Measurements from ENCODE around the gene STK32C. TPM values are rescaled to one million over a fixed set of nuclear protein-coding genes. Genes with fewer than 3 reads are reported as not detected.

Gene STK32C
- total RNA-seq, 1 experiment from 2014 or later: 5.5 TPM

Other genes starting within 250 kb of the STK32C start
- gene JAKMIP3, start 242.0 kb downstream of the STK32C start, total RNA-seq (2014; rRNA removed; shearing (Covaris generic)): 0.16 and 0.75 TPM in 2 replicates
- gene DPYSL4, start 121.0 kb downstream of the STK32C start, total RNA-seq (2014; rRNA removed; shearing (Covaris generic)): 1.3 TPM in 1 of 2 replicates, not detected in the other
- gene LRRC27, start 24.2 kb upstream of the STK32C start, total RNA-seq (2014; rRNA removed; shearing (Covaris generic)): 3.7 and 3.8 TPM in 2 replicates
- 4.2 and 5.8 TPM in 2 replicates for gene PWWP2B, start 89.2 kb upstream of the STK32C start, total RNA-seq (2014; rRNA removed; shearing (Covaris generic))
- gene INPP5A, start 229.8 kb upstream of the STK32C start, total RNA-seq (2014; rRNA removed; shearing (Covaris generic)): 56.8 and 62.3 TPM in 2 replicates

Measured in SJSA1 (cell line).